ENCODE results near the gene RHBDL1. TPM values are rescaled to one million over a fixed set of nuclear protein-coding genes. Genes with fewer than 3 reads are reported as not detected.

The RHBDL1 gene
- total and polyA plus RNA-seq, 2 donors (not counting 1 experiment from before 2014, with no cell fraction given), result 0.76 to 7.1 TPM

DNA sequence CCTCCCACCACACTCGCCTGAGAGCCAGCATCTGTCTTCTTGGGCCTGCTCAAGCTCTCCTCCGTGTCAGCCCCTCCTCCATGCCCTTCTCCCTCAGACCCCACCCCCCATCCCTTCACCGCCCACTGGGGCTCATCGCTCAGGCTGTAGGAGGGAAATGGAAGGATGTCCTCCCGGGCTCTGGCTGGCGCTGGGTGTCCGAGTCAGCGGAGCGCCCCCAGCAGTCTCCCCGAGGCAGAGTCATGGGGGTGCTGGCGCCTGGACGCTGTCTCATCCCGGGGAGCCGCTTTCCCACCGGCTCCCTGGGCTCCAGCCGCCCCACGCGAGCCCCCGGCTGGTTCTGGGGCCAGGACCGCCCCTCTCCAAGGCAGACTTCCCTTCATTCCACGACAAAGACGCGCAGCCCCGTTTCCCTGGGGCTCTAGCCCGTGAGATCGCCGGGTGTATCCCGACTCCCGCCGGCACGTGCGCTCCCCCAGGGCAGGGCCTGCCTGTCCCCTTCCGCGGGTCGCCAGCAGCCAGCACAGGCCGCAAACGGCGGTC, 45.0 kb downstream of the RHBDL1 start:
- H3K27me3 ChIP-seq (ENCODE audit: control insufficient read depth, insufficient read depth, low read length), result no peaks in the 10 kb centered on the region
- H3K79me2 ChIP-seq (ENCODE audit: control insufficient read depth, insufficient read depth, low read length), result no peaks in the 10 kb centered on the region
- peaks cover 2% of the 10 kb centered on the region for H3K36me3 ChIP-seq (ENCODE audit: control insufficient read depth, insufficient read depth, low read length)
- H3K4me3 ChIP-seq (replicated peaks in 1 of 4; ENCODE audit: control extremely low read depth in 1 of 4, insufficient read depth in 1 of 4, low read depth in 3 of 4, low read length in 4 of 4), result peak overlapping the region; percentile 63 to 88 (median 76)
- no peaks in the 10 kb centered on the region for H4K20me1 ChIP-seq (ENCODE audit: control insufficient read depth, extremely low read depth, insufficient read depth, low read length)
- H2AFZ ChIP-seq (ENCODE audit: low read length), result peak overlapping the region; percentile 76
- H3K4me1 ChIP-seq (ENCODE audit: control insufficient read depth, extremely low read depth, insufficient read depth, low read length), result peaks cover 11% of the 10 kb centered on the region
- H3K4me2 ChIP-seq (ENCODE audit: extremely low read depth, insufficient read depth, low read length), result peak overlapping the region; percentile 67
- peak overlapping the region; percentile 75 for H3K9ac ChIP-seq (ENCODE audit: insufficient read depth, low read length)
- H3K9me3 ChIP-seq (ENCODE audit: control insufficient read depth, insufficient read depth, low read depth, low read length), result no peaks in the 10 kb centered on the region
- H3K27ac ChIP-seq (ENCODE audit: insufficient read depth, low read length), result peak overlapping the region; percentile 74
- peak; percentile 59 to 73 for DNase-seq (ENCODE audit: low read depth in 2 of 2)
- TF ChIP-seq EZH2 (IDR thresholded peaks at IDR 0.05; ENCODE audit: low read length, missing control alignments), result no peak
- TF ChIP-seq, protein P1, sequence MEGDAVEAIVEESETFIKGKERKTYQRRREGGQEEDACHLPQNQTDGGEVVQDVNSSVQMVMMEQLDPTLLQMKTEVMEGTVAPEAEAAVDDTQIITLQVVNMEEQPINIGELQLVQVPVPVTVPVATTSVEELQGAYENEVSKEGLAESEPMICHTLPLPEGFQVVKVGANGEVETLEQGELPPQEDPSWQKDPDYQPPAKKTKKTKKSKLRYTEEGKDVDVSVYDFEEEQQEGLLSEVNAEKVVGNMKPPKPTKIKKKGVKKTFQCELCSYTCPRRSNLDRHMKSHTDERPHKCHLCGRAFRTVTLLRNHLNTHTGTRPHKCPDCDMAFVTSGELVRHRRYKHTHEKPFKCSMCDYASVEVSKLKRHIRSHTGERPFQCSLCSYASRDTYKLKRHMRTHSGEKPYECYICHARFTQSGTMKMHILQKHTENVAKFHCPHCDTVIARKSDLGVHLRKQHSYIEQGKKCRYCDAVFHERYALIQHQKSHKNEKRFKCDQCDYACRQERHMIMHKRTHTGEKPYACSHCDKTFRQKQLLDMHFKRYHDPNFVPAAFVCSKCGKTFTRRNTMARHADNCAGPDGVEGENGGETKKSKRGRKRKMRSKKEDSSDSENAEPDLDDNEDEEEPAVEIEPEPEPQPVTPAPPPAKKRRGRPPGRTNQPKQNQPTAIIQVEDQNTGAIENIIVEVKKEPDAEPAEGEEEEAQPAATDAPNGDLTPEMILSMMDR (conservative IDR thresholded peaks at IDR 0.05 in 1 of 2, IDR thresholded peaks at IDR 0.05 in 1 of 2; ENCODE audit: low read depth in 1 of 2, low read length in 2 of 2), result peak in 1 of 2 donors; percentile 27

DNA sequence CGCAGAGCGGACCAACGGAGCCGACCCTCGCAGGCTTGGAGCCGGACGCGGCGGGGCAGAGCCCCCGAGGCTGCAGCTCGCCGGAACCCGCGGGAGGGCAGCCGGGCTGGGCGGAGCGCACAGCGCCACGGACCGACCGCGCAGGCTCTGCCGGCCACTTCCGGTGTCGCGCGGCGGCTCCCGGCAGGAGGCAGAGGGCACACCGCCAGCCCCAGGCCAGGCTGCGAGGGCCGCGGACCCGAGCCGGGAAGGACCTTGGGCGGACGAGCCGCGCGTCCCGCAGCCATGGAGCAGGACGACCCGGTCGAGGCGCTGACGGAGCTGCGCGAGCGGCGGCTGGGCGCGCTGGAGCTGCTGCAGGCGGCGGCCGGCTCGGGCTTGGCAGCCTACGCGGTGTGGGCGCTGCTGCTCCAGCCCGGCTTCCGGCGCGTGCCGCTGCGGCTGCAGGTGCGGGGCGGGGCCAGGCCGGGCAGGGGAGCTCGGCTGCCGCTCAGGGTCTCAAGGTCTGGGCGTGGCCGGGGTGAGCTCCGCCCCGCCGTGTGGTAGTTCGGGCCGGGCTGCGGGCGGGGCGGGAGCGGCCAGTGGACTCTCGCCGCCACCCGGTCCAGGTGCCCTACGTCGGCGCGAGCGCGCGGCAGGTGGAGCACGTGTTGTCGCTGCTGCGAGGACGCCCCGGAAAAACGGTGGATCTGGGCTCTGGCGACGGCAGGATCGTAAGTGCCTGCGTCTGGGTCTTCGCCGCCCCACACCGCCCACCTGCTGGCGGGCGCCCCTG, 45.7 kb downstream of the RHBDL1 start, which contains the start of gene ANTKMT:
Gene ANTKMT (plus strand): TSS at position 157 of the 775 bp plus-strand sequence. CDS start 129 bp downstream, at position 286.
- H3K9ac ChIP-seq (ENCODE audit: insufficient read depth, low read length), result peak within 1 kb of the TSS; percentile 75
- H3K27ac ChIP-seq (ENCODE audit: insufficient read depth, low read length), result peak within 1 kb of the TSS; percentile 74
- H3K4me3 ChIP-seq (replicated peaks in 1 of 4; ENCODE audit: control extremely low read depth in 1 of 4, insufficient read depth in 1 of 4, low read depth in 3 of 4, low read length in 4 of 4), result peak within 1 kb of the TSS; percentile 63 to 88 (median 76)
- peak within 1 kb of the TSS; percentile 76 for H2AFZ ChIP-seq (ENCODE audit: low read length)
- H3K79me2 ChIP-seq (ENCODE audit: control insufficient read depth, insufficient read depth, low read length), result no peaks in the 10 kb centered on the region
- peaks cover 2% of the 10 kb centered on the region for H3K36me3 ChIP-seq (ENCODE audit: control insufficient read depth, insufficient read depth, low read length)
- TF ChIP-seq EZH2 (IDR thresholded peaks at IDR 0.05; ENCODE audit: low read length, missing control alignments), result no peak
- TF ChIP-seq, protein P1 (conservative IDR thresholded peaks at IDR 0.05 in 1 of 2, IDR thresholded peaks at IDR 0.05 in 1 of 2; ENCODE audit: low read depth in 1 of 2, low read length in 2 of 2), result no peak
- H3K9me3 ChIP-seq (ENCODE audit: control insufficient read depth, insufficient read depth, low read depth, low read length), result no peaks in the 10 kb centered on the region
- peaks cover 11% of the 10 kb centered on the region for H3K4me1 ChIP-seq (ENCODE audit: control insufficient read depth, extremely low read depth, insufficient read depth, low read length)
- H4K20me1 ChIP-seq (ENCODE audit: control insufficient read depth, extremely low read depth, insufficient read depth, low read length), result no peaks in the 10 kb centered on the region
- peak; percentile 68 to 73 for DNase-seq (ENCODE audit: low read depth in 2 of 2)
- peak within 1 kb of the TSS; percentile 75 for H3K4me2 ChIP-seq (ENCODE audit: extremely low read depth, insufficient read depth, low read length)
- H3K27me3 ChIP-seq (ENCODE audit: control insufficient read depth, insufficient read depth, low read length), result no peaks in the 10 kb centered on the region

DNA sequence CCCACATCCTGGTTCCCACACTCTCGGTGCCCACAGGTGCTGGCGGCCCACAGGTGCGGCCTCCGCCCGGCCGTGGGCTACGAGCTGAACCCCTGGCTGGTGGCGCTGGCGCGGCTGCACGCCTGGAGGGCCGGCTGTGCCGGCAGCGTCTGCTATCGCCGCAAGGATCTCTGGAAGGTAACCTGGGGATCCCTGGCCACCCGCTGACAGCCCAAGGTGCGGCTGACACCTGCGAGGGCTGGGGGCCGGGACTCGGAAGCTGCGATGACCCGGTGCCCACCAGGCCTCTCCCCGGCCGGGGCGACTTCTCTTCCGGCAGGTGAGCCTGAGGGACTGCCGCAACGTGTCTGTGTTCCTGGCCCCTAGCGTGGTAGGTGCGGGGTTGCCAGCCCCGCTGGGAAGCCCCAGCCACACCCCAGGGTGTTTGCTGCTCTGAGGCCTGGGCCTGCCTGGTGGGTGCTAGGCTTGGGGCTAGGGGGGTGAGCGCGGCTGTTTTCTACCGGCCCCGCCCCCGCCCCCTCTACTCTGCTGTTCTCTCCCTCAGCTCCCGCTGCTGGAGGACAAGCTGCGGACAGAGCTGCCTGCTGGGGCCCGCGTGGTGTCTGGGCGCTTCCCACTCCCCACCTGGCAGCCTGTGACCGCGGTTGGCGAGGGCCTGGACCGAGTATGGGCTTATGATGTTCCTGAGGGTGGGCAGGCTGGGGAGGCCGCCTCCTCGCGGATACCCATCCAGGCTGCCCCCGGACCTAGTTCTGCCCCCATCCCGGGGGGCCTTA, 46.5 kb downstream of the RHBDL1 start:
- no peak overlapping the region for H3K9ac ChIP-seq (ENCODE audit: insufficient read depth, low read length)
- H3K4me1 ChIP-seq (ENCODE audit: control insufficient read depth, extremely low read depth, insufficient read depth, low read length), result peaks cover 9% of the 10 kb centered on the region
- DNase-seq (ENCODE audit: low read depth in 2 of 2), result no peak
- H3K4me3 ChIP-seq (replicated peaks in 1 of 4; ENCODE audit: control extremely low read depth in 1 of 4, insufficient read depth in 1 of 4, low read depth in 3 of 4, low read length in 4 of 4), result peak overlapping the region in 3 of 4 experiments; percentile 71 to 88 (median 80)
- no peak overlapping the region for H3K27ac ChIP-seq (ENCODE audit: insufficient read depth, low read length)
- no peaks in the 10 kb centered on the region for H3K9me3 ChIP-seq (ENCODE audit: control insufficient read depth, insufficient read depth, low read depth, low read length)
- H3K36me3 ChIP-seq (ENCODE audit: control insufficient read depth, insufficient read depth, low read length), result peaks cover 2% of the 10 kb centered on the region
- no peaks in the 10 kb centered on the region for H3K27me3 ChIP-seq (ENCODE audit: control insufficient read depth, insufficient read depth, low read length)
- TF ChIP-seq EZH2 (IDR thresholded peaks at IDR 0.05; ENCODE audit: low read length, missing control alignments), result no peak
- TF ChIP-seq, protein P1 (conservative IDR thresholded peaks at IDR 0.05 in 1 of 2, IDR thresholded peaks at IDR 0.05 in 1 of 2; ENCODE audit: low read depth in 1 of 2, low read length in 2 of 2), result no peak
- peak overlapping the region; percentile 75 for H3K4me2 ChIP-seq (ENCODE audit: extremely low read depth, insufficient read depth, low read length)
- H3K79me2 ChIP-seq (ENCODE audit: control insufficient read depth, insufficient read depth, low read length), result no peaks in the 10 kb centered on the region
- H4K20me1 ChIP-seq (ENCODE audit: control insufficient read depth, extremely low read depth, insufficient read depth, low read length), result no peaks in the 10 kb centered on the region
- H2AFZ ChIP-seq (ENCODE audit: low read length), result no peak overlapping the region

All from fibroblast of lung (primary cell).